SU-DHL-6 (cell line): ENCODE results near the gene ENOX1.
A peak's percentile ranks its signal among the peaks of the same experiment; 100 is the strongest.

ENCODE experiments used
- H2AFZ ChIP-seq: fragments of 200-600 bp; sonication (generic); 2 replicates; pipeline ENCODE4 v1.6.1; 2014; ENCODE audit warnings: low read depth, mild to moderate bottlenecking, moderate library complexity, mixed read lengths, antibody characterized with exemption, low read length; ENCODE audit not compliant: severe bottlenecking
- H3F3A ChIP-seq: fragments of 200-600 bp; shearing (Covaris generic); 2 replicates; pipeline ENCODE4 v1.6.0; 2016; ENCODE audit warnings: antibody characterized with exemption, mild to moderate bottlenecking; ENCODE audit not compliant: insufficient read depth
- H3K27ac ChIP-seq: fragments of 200-600 bp; sonication (generic); 2 replicates; pipeline ENCODE4 v1.5.1; 2016; ENCODE audit warnings: low read depth, mild to moderate bottlenecking, low read length, moderate library complexity, mixed read lengths
- H3K27me3 ChIP-seq: fragments of 200-600 bp; sonication (generic), shearing (Covaris generic); 2 replicates; pipeline ENCODE4 v1.6.0; 2014; ENCODE audit warnings: mild to moderate bottlenecking, low read length
- H3K36me3 ChIP-seq: fragments of 200-600 bp; sonication (generic); 2 replicates; pipeline ENCODE4 v1.6.1; 2014; ENCODE audit warnings: mild to moderate bottlenecking, low read length, mixed read lengths
- H3K4me2 ChIP-seq: fragments of 300-600, 200-600 bp; shearing (Covaris generic), sonication (generic); 2 replicates; pipeline ENCODE4 v1.6.0; 2014; ENCODE audit warnings: low read length, low read depth, mild to moderate bottlenecking; ENCODE audit not compliant: poor library complexity, severe bottlenecking
- H3K4me3 ChIP-seq: fragments of 200-600 bp; sonication (generic); 2 replicates; pipeline ENCODE4 v1.5.1; 2014; ENCODE audit warnings: antibody characterized with exemption, low read length, mild to moderate bottlenecking, mixed read lengths; ENCODE audit not compliant: insufficient read depth, poor library complexity, severe bottlenecking
- H3K79me2 ChIP-seq: fragments of 200-600 bp; sonication (generic); 2 replicates; pipeline ENCODE4 v1.6.1; 2014; ENCODE audit warnings: mild to moderate bottlenecking, low read length, moderate library complexity; ENCODE audit not compliant: insufficient read depth
- H3K9ac ChIP-seq: fragments of 200-600 bp; sonication (generic); 2 replicates; pipeline ENCODE4 v1.7.0; 2014; ENCODE audit warnings: mild to moderate bottlenecking, low read length
- H3K9me2 ChIP-seq: fragments of 200-600 bp; sonication (generic); replicated peaks from 2 replicates; pipeline ENCODE4 v1.6.1; 2014; ENCODE audit warnings: low read length; ENCODE audit not compliant: insufficient read depth
- H3K9me3 ChIP-seq: fragments of 200-600 bp; sonication (generic); 2 replicates; pipeline ENCODE4 v1.6.1; 2014; ENCODE audit warnings: low read length, mixed read lengths; ENCODE audit not compliant: insufficient read depth
- H4K20me1 ChIP-seq: fragments of 200-600 bp; sonication (generic); 2 replicates; pipeline ENCODE4 v1.6.1; 2014; ENCODE audit warnings: low read depth, mild to moderate bottlenecking, antibody characterized with exemption, low read length, moderate library complexity, mixed read lengths
- EZH2phosphoT487 ChIP-seq: fragments of 200-600 bp; sonication (generic), shearing (Covaris generic); conservative IDR thresholded peaks from 2 replicates; pipeline ENCODE4 v1.6.1; 2018; ENCODE audit warnings: mild to moderate bottlenecking, antibody characterized with exemption, low read length, moderate library complexity, mixed read lengths
- TF ChIP-seq, protein P1 (sequence below): fragments of 200-600 bp; sonication (generic); IDR thresholded peaks from one replicate; pipeline ENCODE4 v1.5.1; 2017; ENCODE audit warnings: antibody characterized with exemption, mild to moderate bottlenecking, low read length, moderate library complexity; ENCODE audit not compliant: insufficient read depth, poor library complexity, severe bottlenecking

Gene ENOX1

DNA sequence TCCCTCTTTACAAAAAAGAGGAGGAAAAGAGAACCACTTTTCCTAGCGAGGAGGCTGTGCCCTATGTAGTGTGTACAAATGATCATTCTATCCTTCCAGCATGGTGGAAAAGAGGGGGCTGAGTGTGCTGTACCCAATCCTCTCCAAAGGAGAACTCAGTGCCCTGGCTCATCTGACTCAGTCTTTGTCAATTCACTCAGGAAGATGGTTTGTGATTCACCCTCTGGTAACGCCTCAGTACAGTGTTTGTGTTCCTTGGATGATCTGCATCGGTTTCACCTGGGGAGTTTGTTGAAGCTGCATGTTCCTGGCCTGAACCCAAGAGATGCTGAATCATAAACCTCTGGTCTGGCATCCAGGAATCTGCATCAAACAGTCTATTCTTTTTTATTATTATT, 18.3 kb upstream of the ENOX1 start:
- Histone ChIP-seq H3K9me3 (no peaks in the 10 kb centered on the region), H2AFZ (no peak overlapping the region), H4K20me1 (no peaks in the 10 kb centered on the region), H3K27ac (no peak overlapping the region), H3K9me2 (no peaks in the 10 kb centered on the region), H3K4me3 (no peak overlapping the region), H3K27me3 (no peaks in the 10 kb centered on the region), H3K79me2 (no peaks in the 10 kb centered on the region), H3F3A (no peaks in the 10 kb centered on the region), H3K4me2 (no peak overlapping the region), H3K36me3 (no peaks in the 10 kb centered on the region), H3K9ac (no peak overlapping the region)
- TF ChIP-seq, protein P1, sequence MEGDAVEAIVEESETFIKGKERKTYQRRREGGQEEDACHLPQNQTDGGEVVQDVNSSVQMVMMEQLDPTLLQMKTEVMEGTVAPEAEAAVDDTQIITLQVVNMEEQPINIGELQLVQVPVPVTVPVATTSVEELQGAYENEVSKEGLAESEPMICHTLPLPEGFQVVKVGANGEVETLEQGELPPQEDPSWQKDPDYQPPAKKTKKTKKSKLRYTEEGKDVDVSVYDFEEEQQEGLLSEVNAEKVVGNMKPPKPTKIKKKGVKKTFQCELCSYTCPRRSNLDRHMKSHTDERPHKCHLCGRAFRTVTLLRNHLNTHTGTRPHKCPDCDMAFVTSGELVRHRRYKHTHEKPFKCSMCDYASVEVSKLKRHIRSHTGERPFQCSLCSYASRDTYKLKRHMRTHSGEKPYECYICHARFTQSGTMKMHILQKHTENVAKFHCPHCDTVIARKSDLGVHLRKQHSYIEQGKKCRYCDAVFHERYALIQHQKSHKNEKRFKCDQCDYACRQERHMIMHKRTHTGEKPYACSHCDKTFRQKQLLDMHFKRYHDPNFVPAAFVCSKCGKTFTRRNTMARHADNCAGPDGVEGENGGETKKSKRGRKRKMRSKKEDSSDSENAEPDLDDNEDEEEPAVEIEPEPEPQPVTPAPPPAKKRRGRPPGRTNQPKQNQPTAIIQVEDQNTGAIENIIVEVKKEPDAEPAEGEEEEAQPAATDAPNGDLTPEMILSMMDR = no peak
- TF ChIP-seq EZH2phosphoT487 = no peak

DNA sequence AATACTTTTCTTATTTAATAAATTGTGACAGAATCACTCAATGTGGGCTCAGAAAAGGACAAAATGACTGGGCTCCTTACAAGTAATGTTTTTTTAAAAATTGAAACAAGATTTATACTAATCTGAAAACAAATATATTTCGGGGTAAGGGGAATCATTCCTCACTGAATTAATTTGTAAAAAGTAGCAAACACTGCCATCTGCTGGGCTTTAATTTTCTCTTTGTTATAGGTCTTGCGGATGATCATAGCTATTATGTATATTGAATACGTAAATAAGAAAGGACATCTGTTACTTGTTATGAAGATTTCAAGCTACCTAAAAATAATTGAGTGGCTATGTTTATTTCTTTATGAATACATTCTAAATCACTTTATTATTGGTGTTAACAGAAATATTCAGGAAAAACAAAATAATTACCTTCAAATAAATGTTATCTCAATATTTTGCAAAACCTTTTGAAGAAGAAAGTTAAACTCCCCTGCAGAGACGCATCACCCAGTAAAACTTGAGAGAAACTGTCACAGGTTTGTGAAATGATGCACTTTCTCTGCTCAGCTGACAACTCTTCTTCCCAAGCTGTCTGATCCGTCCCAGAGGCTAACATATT, 17.8 kb upstream of the ENOX1 start:
- Histone ChIP-seq H4K20me1 (no peaks in the 10 kb centered on the region), H2AFZ (no peak overlapping the region), H3K4me2 (no peak overlapping the region), H3K27ac (no peak overlapping the region), H3K4me3 (no peak overlapping the region), H3K27me3 (no peaks in the 10 kb centered on the region), H3K79me2 (no peaks in the 10 kb centered on the region), H3K9me2 (no peaks in the 10 kb centered on the region), H3K9me3 (no peaks in the 10 kb centered on the region), H3K9ac (no peak overlapping the region), H3F3A (no peaks in the 10 kb centered on the region), H3K36me3 (no peaks in the 10 kb centered on the region)
- no peak for TF ChIP-seq EZH2phosphoT487
- TF ChIP-seq, protein P1 = peak; percentile 28

DNA sequence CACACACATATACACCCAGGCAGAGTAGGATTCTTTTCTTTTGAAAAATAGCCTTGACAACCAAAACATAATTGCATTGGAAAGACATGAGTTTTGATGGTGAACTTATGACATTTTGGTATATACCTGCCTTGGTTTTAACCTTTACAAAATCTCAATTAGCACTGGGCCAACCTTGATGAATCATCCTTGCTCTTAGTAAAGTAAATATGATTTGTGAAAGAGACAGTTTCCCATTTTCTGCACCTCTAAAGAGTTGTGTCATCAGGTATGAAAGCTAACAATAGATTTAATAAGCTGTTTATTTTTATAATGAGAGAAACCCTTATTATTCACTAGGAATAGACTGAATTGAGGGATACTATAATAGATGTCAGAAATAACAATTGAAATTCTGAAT, 15.7 kb upstream of the ENOX1 start:
- Histone ChIP-seq H3F3A (no peaks in the 10 kb centered on the region), H3K9ac (no peak overlapping the region), H3K36me3 (no peaks in the 10 kb centered on the region), H3K4me2 (no peak overlapping the region), H3K4me3 (no peak overlapping the region), H3K27me3 (no peaks in the 10 kb centered on the region), H2AFZ (no peak overlapping the region), H4K20me1 (no peaks in the 10 kb centered on the region), H3K27ac (no peak overlapping the region), H3K9me2 (no peaks in the 10 kb centered on the region), H3K9me3 (no peaks in the 10 kb centered on the region), H3K79me2 (no peaks in the 10 kb centered on the region)
- TF ChIP-seq, protein P1 = no peak
- TF ChIP-seq EZH2phosphoT487 = no peak
